Pulmonary artery endothelial cell (primary cell): ENCODE results near the gene STEAP3. TPM values are rescaled to one million over a fixed set of nuclear protein-coding genes. Genes with fewer than 3 reads are reported as not detected.

Experiments used
- DNase-seq: peaks from one replicate; pipeline ENCODE4 v3.0.0-alpha.2; 2011; ENCODE audit warnings: low read depth, low spot score
- total RNA-seq: library from RNA; depleted of rRNA; stranded (reverse); fragments of >200 nt; gene quantifications from 2 replicates; pipeline ENCODE4 v1.2.3, GENCODE V29; 2014

The STEAP3 gene
- total RNA-seq, 1 donor from 2014 or later, result 23.7 TPM

- no peak for DNase-seq
These were observed 25.9 kb upstream of the STEAP3 start for GRCh38 chr2:119197529-119198239.

GRCh38 chr2:119198240-119198840 is 25.3 kb upstream of the STEAP3 start:
- DNase-seq, result no peak

- DNase-seq, result no peak
These were observed 21.8 kb upstream of the STEAP3 start for GRCh38 chr2:119201815-119202214.

- DNase-seq, result no peak
These were observed 20.9 kb upstream of the STEAP3 start for GRCh38 chr2:119202610-119203310.

GRCh38 chr2:119204525-119204924 is 19.1 kb upstream of the STEAP3 start:
- DNase-seq, result no peak

GRCh38 chr2:119205001-119205706 is 18.5 kb upstream of the STEAP3 start:
- no peak for DNase-seq

- no peak for DNase-seq
These were observed 17.4 kb upstream of the STEAP3 start for GRCh38 chr2:119206201-119206600.

GRCh38 chr2:119207447-119207846 is 16.2 kb upstream of the STEAP3 start:
- no peak for DNase-seq

- no peak for DNase-seq
These were observed 14.8 kb upstream of the STEAP3 start for GRCh38 chr2:119208791-119209203.

GRCh38 chr2:119212139-119212800 is 11.4 kb upstream of the STEAP3 start:
- DNase-seq, result no peak

- DNase-seq, result no peak
These were observed 9.1 kb upstream of the STEAP3 start for GRCh38 chr2:119214453-119215037.

GRCh38 chr2:119216994-119217393 is 6.6 kb upstream of the STEAP3 start:
- DNase-seq, result no peak

- no peak for DNase-seq
These were observed 5.1 kb upstream of the STEAP3 start for GRCh38 chr2:119218478-119219064.

GRCh38 chr2:119219873-119220272 is 3.8 kb upstream of the STEAP3 start:
- DNase-seq, result no peak

GRCh38 chr2:119220720-119221301 is 2.8 kb upstream of the STEAP3 start:
- DNase-seq, result no peak

- no peak for DNase-seq
These were observed 2.0 kb upstream of the STEAP3 start for GRCh38 chr2:119221609-119222008.

GRCh38 chr2:119222213-119222612 is 1.4 kb upstream of the STEAP3 start:
- no peak for DNase-seq

- no peak for DNase-seq
These were observed 642 bp upstream of the STEAP3 start for GRCh38 chr2:119222863-119223520.

GRCh38 chr2:119224391-119225104 is 914 bp downstream of the STEAP3 start:
- DNase-seq, result no peak
